ENCODE data around the gene RERE.
A peak's percentile ranks its signal among the peaks of the same experiment; 100 is the strongest.

The RERE gene

GRCh38 chr1:8851060-8851459, 33.6 kb upstream of the RERE start:
- TF ChIP-seq CREB1 (IDR thresholded peaks at IDR 0.05; ENCODE audit: low read depth) (no peak), TCF12 (IDR thresholded peaks at IDR 0.05; ENCODE audit: low read depth) (no peak), USF1 (IDR thresholded peaks at IDR 0.05) (no peak), REST (IDR thresholded peaks at IDR 0.05; ENCODE audit: low read depth) (no peak), TEAD4 (IDR thresholded peaks at IDR 0.05) (no peak), ZBTB7A (IDR thresholded peaks at IDR 0.05; ENCODE audit: low read depth) (no peak), NFIC (IDR thresholded peaks at IDR 0.05) (no peak)

GRCh38 chr1:8848663-8849386, 31.4 kb upstream of the RERE start:
- TF ChIP-seq NFIC (IDR thresholded peaks at IDR 0.05), result peak; percentile 81
- TF ChIP-seq RAD21 (IDR thresholded peaks at IDR 0.05; ENCODE audit: low read depth), result peak; percentile 92
- TF ChIP-seq TCF12 (IDR thresholded peaks at IDR 0.05; ENCODE audit: low read depth), result peak; percentile 13; the same call in 1 of the 2 replicates
- no peak for TF ChIP-seq TEAD4 (IDR thresholded peaks at IDR 0.05)
- TF ChIP-seq CREB1 (IDR thresholded peaks at IDR 0.05; ENCODE audit: low read depth), result no peak
- TF ChIP-seq USF1 (IDR thresholded peaks at IDR 0.05), result no peak
- 0 out of 2 replicates have a peak, but pooled peaks have one; percentile 14 for TF ChIP-seq YY1 (IDR thresholded peaks at IDR 0.05; ENCODE audit: low read depth)
- no peak for TF ChIP-seq CEBPB (IDR thresholded peaks at IDR 0.05)

GRCh38 chr1:8847990-8848389, 30.6 kb upstream of the RERE start:
- TF ChIP-seq EP300 (IDR thresholded peaks at IDR 0.05; ENCODE audit: borderline replicate concordance) (no peak), FOXM1 (IDR thresholded peaks at IDR 0.05; ENCODE audit: borderline replicate concordance, low read depth) (no peak), RAD21 (IDR thresholded peaks at IDR 0.05; ENCODE audit: low read depth) (no peak), CREB1 (IDR thresholded peaks at IDR 0.05; ENCODE audit: low read depth) (no peak), EGR1 (IDR thresholded peaks at IDR 0.05) (no peak), TEAD4 (IDR thresholded peaks at IDR 0.05) (no peak), ZBTB7A (IDR thresholded peaks at IDR 0.05; ENCODE audit: low read depth) (no peak), USF1 (IDR thresholded peaks at IDR 0.05) (no peak), TCF12 (IDR thresholded peaks at IDR 0.05; ENCODE audit: low read depth) (no peak), CEBPB (IDR thresholded peaks at IDR 0.05) (no peak), TAF1 (IDR thresholded peaks at IDR 0.05; ENCODE audit: low read depth) (no peak), MAX (IDR thresholded peaks at IDR 0.05) (no peak), NFIC (IDR thresholded peaks at IDR 0.05) (no peak), YY1 (IDR thresholded peaks at IDR 0.05; ENCODE audit: low read depth) (no peak), REST (IDR thresholded peaks at IDR 0.05; ENCODE audit: low read depth) (no peak)

GRCh38 chr1:8846263-8846662, 28.8 kb upstream of the RERE start:
- no peak for TF ChIP-seq EP300 (IDR thresholded peaks at IDR 0.05; ENCODE audit: borderline replicate concordance)
- TF ChIP-seq CEBPB (IDR thresholded peaks at IDR 0.05), result no peak
- TF ChIP-seq YY1 (IDR thresholded peaks at IDR 0.05; ENCODE audit: low read depth), result no peak
- TF ChIP-seq NFIC (IDR thresholded peaks at IDR 0.05), result no peak
- TF ChIP-seq ZBTB7A (IDR thresholded peaks at IDR 0.05; ENCODE audit: low read depth), result no peak
- no peak for TF ChIP-seq FOXM1 (IDR thresholded peaks at IDR 0.05; ENCODE audit: borderline replicate concordance, low read depth)
- TF ChIP-seq TEAD4 (IDR thresholded peaks at IDR 0.05), result no peak
- TF ChIP-seq TAF1 (IDR thresholded peaks at IDR 0.05; ENCODE audit: low read depth), result no peak
- TF ChIP-seq MAX (IDR thresholded peaks at IDR 0.05), result no peak
- TF ChIP-seq RAD21 (IDR thresholded peaks at IDR 0.05; ENCODE audit: low read depth), result no peak
- no peak for TF ChIP-seq USF1 (IDR thresholded peaks at IDR 0.05)
- no peak for TF ChIP-seq TCF12 (IDR thresholded peaks at IDR 0.05; ENCODE audit: low read depth)
- no peak for TF ChIP-seq REST (IDR thresholded peaks at IDR 0.05; ENCODE audit: low read depth)
- no peak for TF ChIP-seq EGR1 (IDR thresholded peaks at IDR 0.05)

All from Ishikawa (cell line).